ENCODE data around the gene TBL2. TPM values are rescaled to one million over a fixed set of nuclear protein-coding genes. Genes with fewer than 3 reads are reported as not detected.
"Not testable (repeated sequence)": the region's sequence is repeated elsewhere in the genome, so short reads cannot be mapped to it uniquely, and the experiment has no call there.

TBL2 gene
- total RNA-seq, 1 donor = 68.7 TPM

DNA sequence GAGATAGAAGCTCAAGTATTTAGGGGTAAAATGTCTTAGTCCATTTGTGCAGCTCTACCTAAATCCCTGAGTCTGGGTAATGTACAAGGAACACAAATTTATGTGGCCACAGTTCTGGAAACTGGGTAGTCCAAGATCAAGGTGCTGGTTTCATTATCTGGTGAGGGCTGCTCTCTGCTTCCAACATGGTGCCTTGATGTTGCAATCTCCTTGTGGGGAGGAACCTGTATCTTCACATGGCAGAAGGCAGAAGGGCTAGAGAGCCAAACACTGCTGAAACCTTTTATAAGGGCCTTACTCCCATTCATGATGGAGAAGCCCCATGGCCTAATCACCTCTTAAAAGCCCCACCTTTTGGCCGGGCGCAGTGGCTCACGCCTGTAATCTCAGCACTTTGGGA lies 47.6 kb downstream of the TBL2 start:
- TF ChIP-seq CTCF (IDR thresholded peaks at IDR 0.05; ENCODE audit: insufficient read depth, low read depth, low read length) = no peak
- H3K4me3 ChIP-seq (ENCODE audit: low read depth, low read length) = no peak overlapping the region
- no peak for DNase-seq (ENCODE audit: low read depth)

GRCh38 chr7:73526896-73527821 lies 51.2 kb downstream of the TBL2 start:
- no peak for TF ChIP-seq CTCF (IDR thresholded peaks at IDR 0.05; ENCODE audit: insufficient read depth, low read depth, low read length)
- DNase-seq (ENCODE audit: low read depth) = no peak

DNA sequence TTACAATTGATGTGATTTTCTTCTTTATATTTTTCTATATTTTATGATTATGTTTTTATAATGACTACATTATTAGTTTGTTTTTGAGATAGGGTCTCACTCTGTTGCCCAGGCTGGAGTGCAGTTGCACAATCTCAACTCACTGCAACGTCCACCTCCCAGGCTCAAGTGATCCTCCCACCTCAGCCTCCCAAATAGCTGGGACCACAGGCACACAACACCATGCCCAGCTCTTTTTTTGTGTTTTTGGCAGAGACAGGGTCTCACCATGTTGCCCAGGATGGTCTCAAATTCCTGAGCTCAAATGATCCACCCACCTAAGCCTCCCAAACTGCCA lies 52.3 kb downstream of the TBL2 start:
- not testable (repeated sequence) for DNase-seq (ENCODE audit: low read depth); H3K4me3 ChIP-seq (ENCODE audit: low read depth, low read length)

More at GRCh38 chr7:73526896-73527821, 51.2 kb downstream of the TBL2 start:
- no peak overlapping the region for H3K4me3 ChIP-seq (ENCODE audit: low read depth, low read length)

GRCh38 chr7:73522105-73522872 lies 56.1 kb downstream of the TBL2 start, which contains the start of gene BAZ1B:
Gene BAZ1B, minus strand, starts transcription at chr7:73522293. Its CDS starts 360 bp downstream, at chr7:73521933.
- no peak for TF ChIP-seq CTCF (IDR thresholded peaks at IDR 0.05; ENCODE audit: insufficient read depth, low read depth, low read length)
- peak; percentile 98 for DNase-seq (ENCODE audit: low read depth)
- H3K4me3 ChIP-seq (ENCODE audit: low read depth, low read length) = peak within 1 kb of the TSS; percentile 73

DNA sequence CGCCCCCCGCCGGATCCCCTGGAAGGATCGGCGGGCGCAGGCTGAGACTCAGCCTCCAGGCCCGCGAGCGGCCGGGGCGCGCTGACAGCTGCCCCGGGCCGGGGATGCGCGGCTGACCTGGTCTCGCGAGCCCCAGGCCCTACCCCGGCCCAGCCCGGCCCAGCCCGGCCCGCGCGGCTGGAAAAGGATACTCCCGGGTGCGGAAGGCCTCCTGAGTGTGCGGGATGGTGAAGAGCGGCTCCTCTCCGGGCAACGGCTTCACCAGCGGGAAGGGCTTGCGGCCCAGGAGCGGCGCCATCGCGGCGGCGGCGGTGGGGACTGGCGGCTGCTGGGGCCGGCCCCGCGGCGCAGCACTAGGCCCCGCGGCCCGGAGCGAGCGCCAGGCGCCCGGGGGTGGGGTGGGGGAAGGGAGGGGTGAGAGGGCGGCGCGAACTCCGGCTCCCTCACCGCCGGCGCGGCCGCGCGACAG lies 56.7 kb downstream of the TBL2 start:
- peak; percentile 51 for DNase-seq (ENCODE audit: low read depth)
- TF ChIP-seq CTCF (IDR thresholded peaks at IDR 0.05; ENCODE audit: insufficient read depth, low read depth, low read length) = no peak
- peak overlapping the region; percentile 73 for H3K4me3 ChIP-seq (ENCODE audit: low read depth, low read length)

DNA sequence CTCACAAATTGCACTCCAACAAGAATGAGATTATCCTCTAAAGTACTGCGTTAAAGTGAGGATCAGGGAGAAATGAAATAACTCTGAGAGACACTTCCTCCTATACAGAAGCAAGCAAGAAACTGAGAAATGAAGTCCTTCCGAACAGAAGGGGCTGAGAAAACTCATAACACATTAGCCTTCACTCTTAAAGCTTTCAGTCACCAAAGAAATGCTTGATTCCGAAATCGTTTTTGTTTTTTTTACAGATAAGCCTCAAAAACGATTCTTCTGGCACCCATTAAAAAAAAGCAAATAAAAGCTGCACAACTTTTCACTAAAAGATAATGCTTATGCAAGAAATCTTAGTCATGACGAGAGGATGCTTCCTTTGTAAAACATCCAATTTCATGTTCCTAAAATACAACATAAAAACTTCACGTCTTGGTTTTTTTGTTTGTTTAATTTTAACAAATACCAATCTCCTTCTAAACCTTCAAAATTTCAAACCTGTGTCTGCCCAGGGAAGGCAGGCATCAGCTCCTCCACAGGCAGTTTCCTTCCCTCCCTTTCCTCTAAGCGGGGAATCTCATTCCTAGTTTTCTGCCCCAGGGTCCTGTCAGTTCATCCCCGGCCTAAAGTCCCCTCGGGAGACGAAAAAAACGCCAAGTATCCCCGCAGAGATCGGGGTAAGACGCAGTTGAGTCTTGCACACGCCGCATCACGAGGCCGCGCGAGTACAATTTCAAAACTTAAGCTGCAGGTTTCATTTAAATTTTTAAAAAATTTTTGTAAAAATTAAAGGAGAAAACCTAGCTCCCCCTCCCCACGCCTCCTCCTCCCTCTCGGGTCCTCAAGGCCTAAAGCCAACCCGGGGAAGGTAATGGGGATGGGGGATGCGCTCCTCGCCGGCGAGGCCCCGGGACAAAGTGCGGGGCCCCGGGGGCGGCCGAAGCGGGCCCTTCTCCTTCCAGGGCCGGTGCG lies 57.4 kb downstream of the TBL2 start:
- DNase-seq (ENCODE audit: low read depth) = peak; percentile 54
- no peak for TF ChIP-seq CTCF (IDR thresholded peaks at IDR 0.05; ENCODE audit: insufficient read depth, low read depth, low read length)
- H3K4me3 ChIP-seq (ENCODE audit: low read depth, low read length) = peak overlapping the region; percentile 73
